ENCODE measurements around the gene SLC39A8. TPM values are rescaled to one million over a fixed set of nuclear protein-coding genes. Genes with fewer than 3 reads are reported as not detected.
"Not testable (repeated sequence)": the region's sequence is repeated elsewhere in the genome, so short reads cannot be mapped to it uniquely, and the experiment has no call there.

The SLC39A8 gene
- total RNA-seq: 3.9 and 6.2 TPM in 2 replicates

- DNase-seq (ENCODE audit: low read depth in 2 of 2): peak; percentile 36 to 70
Observed at GRCh38 chr4:102344954-102345794, at the start of gene SLC39A8. Gene SLC39A8, minus strand, starts transcription at chr4:102345482. Its CDS starts 820 bp downstream, at chr4:102344662.

- no peak for DNase-seq (ENCODE audit: low read depth in 2 of 2)
Observed at GRCh38 chr4:102392033-102392744, 46.9 kb upstream of the SLC39A8 start.

GRCh38 chr4:102390438-102390837 is 45.2 kb upstream of the SLC39A8 start:
- no peak for DNase-seq (ENCODE audit: low read depth in 2 of 2)

GRCh38 chr4:102388611-102389010 is 43.3 kb upstream of the SLC39A8 start:
- no peak for DNase-seq (ENCODE audit: low read depth in 2 of 2)

- no peak for DNase-seq (ENCODE audit: low read depth in 2 of 2)
Observed at GRCh38 chr4:102387552-102388150, 42.4 kb upstream of the SLC39A8 start.

- DNase-seq (ENCODE audit: low read depth in 2 of 2): no peak
Observed at GRCh38 chr4:102386966-102387365, 41.7 kb upstream of the SLC39A8 start.

GRCh38 chr4:102380253-102380652 is 35.0 kb upstream of the SLC39A8 start:
- DNase-seq (ENCODE audit: low read depth in 2 of 2): not testable (repeated sequence)

- DNase-seq (ENCODE audit: low read depth in 2 of 2): no peak
Observed at GRCh38 chr4:102362922-102363432, 17.7 kb upstream of the SLC39A8 start.

GRCh38 chr4:102358128-102358527 is 12.8 kb upstream of the SLC39A8 start:
- DNase-seq (ENCODE audit: low read depth in 2 of 2): no peak

GRCh38 chr4:102357637-102358036 is 12.4 kb upstream of the SLC39A8 start:
- not testable (repeated sequence) for DNase-seq (ENCODE audit: low read depth in 2 of 2)

- DNase-seq (ENCODE audit: low read depth in 2 of 2): no peak
Observed at GRCh38 chr4:102356562-102357202, 11.4 kb upstream of the SLC39A8 start.

- no peak for DNase-seq (ENCODE audit: low read depth in 2 of 2)
Observed at GRCh38 chr4:102355748-102356147, 10.5 kb upstream of the SLC39A8 start.

GRCh38 chr4:102354671-102355454 is 9.6 kb upstream of the SLC39A8 start:
- DNase-seq (ENCODE audit: low read depth in 2 of 2): no peak

GRCh38 chr4:102352781-102353180 is 7.5 kb upstream of the SLC39A8 start:
- no peak for DNase-seq (ENCODE audit: low read depth in 2 of 2)

- no peak for DNase-seq (ENCODE audit: low read depth in 2 of 2)
Observed at GRCh38 chr4:102350634-102351033, 5.4 kb upstream of the SLC39A8 start.

- DNase-seq (ENCODE audit: low read depth in 2 of 2): no peak
Observed at GRCh38 chr4:102348701-102349100, 3.4 kb upstream of the SLC39A8 start.

GRCh38 chr4:102345795-102346100 is 466 bp upstream of the SLC39A8 start:
- peak in 1 of 2 donors; percentile 1 for DNase-seq (ENCODE audit: low read depth in 2 of 2)

GRCh38 chr4:102344520-102344953 is 745 bp downstream of the SLC39A8 start:
- DNase-seq (ENCODE audit: low read depth in 2 of 2): peak; percentile 4 to 48

- no peak for DNase-seq (ENCODE audit: low read depth in 2 of 2)
Observed at GRCh38 chr4:102343964-102344519, 1.2 kb downstream of the SLC39A8 start.

- DNase-seq (ENCODE audit: low read depth in 2 of 2): no peak
Observed at GRCh38 chr4:102342404-102343074, 2.7 kb downstream of the SLC39A8 start.

Data from dermis microvascular lymphatic vessel endothelial cell (primary cell).